Fibroblast of lung (primary cell): ENCODE data around the gene KCNJ10. TPM values are rescaled to one million over a fixed set of nuclear protein-coding genes. Genes with fewer than 3 reads are reported as not detected.

Experiments
- DNase-seq, 2 donors: peaks; one replicate each; pipeline versions ENCODE4 v3.0.0 to v3.0.0-alpha.2; 2010; ENCODE audit warnings: low read depth in 2 of 2
- H2AFZ ChIP-seq: 2 replicates; pipeline ENCODE4 v1.5.1; 2012; ENCODE audit warnings: low read length, control low read depth, inconsistent platforms
- H3K27ac ChIP-seq: 2 replicates; pipeline ENCODE4 v1.5.1; 2011; ENCODE audit warnings: low read length, control low read depth; ENCODE audit not compliant: insufficient read depth
- H3K27me3 ChIP-seq: 2 replicates; pipeline ENCODE4 v1.5.1; 2011; ENCODE audit warnings: mild to moderate bottlenecking, low read length; ENCODE audit not compliant: control insufficient read depth, insufficient read depth
- H3K36me3 ChIP-seq: 2 replicates; pipeline ENCODE4 v1.5.1; 2011; ENCODE audit warnings: low read length; ENCODE audit not compliant: control insufficient read depth, insufficient read depth
- H3K4me1 ChIP-seq: 2 replicates; pipeline ENCODE4 v1.5.1; 2011; ENCODE audit warnings: low read length; ENCODE audit not compliant: control insufficient read depth, insufficient read depth; ENCODE audit errors: extremely low read depth
- H3K4me2 ChIP-seq: 2 replicates; pipeline ENCODE4 v1.5.1; 2011; ENCODE audit warnings: low read length, control low read depth; ENCODE audit not compliant: insufficient read depth; ENCODE audit errors: extremely low read depth
- H3K4me3 ChIP-seq, 4 experiments: fragments of 200-600 bp in 1 of 4; sonication (generic) in 1 of 4; replicated peaks in 1 of 4; 2 replicates each; pipeline ENCODE4 v1.5.1; 2011 to 2016; ENCODE audit warnings: low read length in 4 of 4, low read depth in 3 of 4, mild to moderate bottlenecking in 3 of 4, control low read depth in 2 of 4, inconsistent platforms in 1 of 4, mixed read lengths in 1 of 4; ENCODE audit not compliant: insufficient read depth in 1 of 4; ENCODE audit errors: control extremely low read depth in 1 of 4
- H3K79me2 ChIP-seq: 2 replicates; pipeline ENCODE4 v1.5.1; 2012; ENCODE audit warnings: mild to moderate bottlenecking, low read length, inconsistent platforms; ENCODE audit not compliant: control insufficient read depth, insufficient read depth
- H3K9ac ChIP-seq: 2 replicates; pipeline ENCODE4 v1.5.1; 2011; ENCODE audit warnings: mild to moderate bottlenecking, low read length, control low read depth; ENCODE audit not compliant: insufficient read depth
- H3K9me3 ChIP-seq: 2 replicates; pipeline ENCODE4 v1.5.1; 2012; ENCODE audit warnings: low read depth, low read length; ENCODE audit not compliant: control insufficient read depth, insufficient read depth
- H4K20me1 ChIP-seq: 2 replicates; pipeline ENCODE4 v1.5.1; 2011; ENCODE audit warnings: low read length; ENCODE audit not compliant: control insufficient read depth, insufficient read depth; ENCODE audit errors: extremely low read depth
- CTCF ChIP-seq, 2 donors: IDR thresholded peaks in 1 of 2; conservative IDR thresholded peaks in 1 of 2; 1 replicate in 1 of 2; 2 replicates in 1 of 2; pipeline ENCODE4 v1.5.1; 2011 to 2012; ENCODE audit warnings: low read length in 2 of 2, control low read depth in 1 of 2, inconsistent platforms in 1 of 2, low read depth in 1 of 2, mild to moderate bottlenecking in 1 of 2
- EZH2 ChIP-seq: IDR thresholded peaks from 2 replicates; pipeline ENCODE4 v1.5.1; 2012; ENCODE audit warnings: low read length, control low read depth, mild to moderate bottlenecking; ENCODE audit errors: missing control alignments
- polyA plus RNA-seq, 2 donors: library from polyadenylated mRNA; depleted of rRNA in 1 of 2; stranded (reverse) in 1 of 2; unstranded in 1 of 2; fragments of >200 nt; gene quantifications; 2 replicates each; pipeline ENCODE4 v1.2.1, GENCODE V29; 2011 to 2012; ENCODE audit warnings: missing spikeins in 1 of 2
- total RNA-seq: library from RNA; depleted of rRNA; stranded (reverse); fragments of >200 nt; gene quantifications from 2 replicates; pipeline ENCODE4 v1.2.1, GENCODE V29; 2014

KCNJ10 gene
- total and polyA plus RNA-seq, 2 donors (not counting 1 experiment from before 2014, with no cell fraction given) = not detected

DNA sequence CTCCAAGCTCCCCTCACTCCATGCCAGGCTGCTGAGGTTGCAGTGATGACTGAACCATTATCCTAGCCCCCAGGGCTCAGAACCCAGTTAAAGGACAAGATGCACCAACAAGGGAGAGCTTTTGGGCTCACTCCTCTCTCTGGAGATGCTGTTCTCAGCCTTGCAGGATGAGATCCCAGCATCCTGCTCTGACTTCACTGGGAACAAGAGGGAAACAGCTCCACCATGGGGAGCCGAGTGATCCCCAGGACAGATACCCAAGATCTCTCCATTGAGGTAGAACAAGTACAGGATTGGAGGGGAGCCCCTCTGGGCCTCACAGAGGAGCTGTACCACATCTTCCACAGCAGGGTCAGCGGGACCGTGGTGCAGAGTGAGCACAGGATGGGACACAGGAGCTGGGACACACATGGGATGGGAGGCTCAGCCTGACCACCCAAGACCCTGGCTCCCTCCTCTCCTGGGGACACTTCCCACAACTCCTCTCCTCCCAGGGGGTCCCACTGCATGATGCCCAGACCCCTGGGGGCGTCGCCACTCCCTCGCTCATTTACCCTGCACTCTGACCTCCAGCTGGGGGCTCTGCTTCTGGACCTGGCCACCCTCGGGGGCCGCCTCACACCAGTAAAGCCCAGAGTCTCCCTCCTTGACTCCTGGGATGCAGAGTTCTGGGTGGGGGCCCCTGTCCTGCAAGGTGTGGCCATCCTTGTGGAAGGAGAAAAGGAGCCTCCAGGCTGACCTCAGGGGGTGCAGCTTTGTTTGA lies 97.3 kb downstream of the KCNJ10 start:
- Histone ChIP-seq H3K36me3 (no peaks in the 10 kb centered on the region), H3K4me2 (no peak overlapping the region), H3K27ac (no peak overlapping the region), H3K9me3 (no peaks in the 10 kb centered on the region), H3K4me3 (no peak overlapping the region), H4K20me1 (no peaks in the 10 kb centered on the region), H3K9ac (no peak overlapping the region), H3K27me3 (peaks cover 5% of the 10 kb centered on the region), H3K79me2 (no peaks in the 10 kb centered on the region), H3K4me1 (no peaks in the 10 kb centered on the region), H2AFZ (no peak overlapping the region)
- DNase-seq = no peak
- TF ChIP-seq CTCF (conservative IDR thresholded peaks at IDR 0.05 in 1 of 2, IDR thresholded peaks at IDR 0.05 in 1 of 2; ENCODE audit: low read depth in 1 of 2, low read length in 2 of 2) (no peak), EZH2 (no peak)

DNA sequence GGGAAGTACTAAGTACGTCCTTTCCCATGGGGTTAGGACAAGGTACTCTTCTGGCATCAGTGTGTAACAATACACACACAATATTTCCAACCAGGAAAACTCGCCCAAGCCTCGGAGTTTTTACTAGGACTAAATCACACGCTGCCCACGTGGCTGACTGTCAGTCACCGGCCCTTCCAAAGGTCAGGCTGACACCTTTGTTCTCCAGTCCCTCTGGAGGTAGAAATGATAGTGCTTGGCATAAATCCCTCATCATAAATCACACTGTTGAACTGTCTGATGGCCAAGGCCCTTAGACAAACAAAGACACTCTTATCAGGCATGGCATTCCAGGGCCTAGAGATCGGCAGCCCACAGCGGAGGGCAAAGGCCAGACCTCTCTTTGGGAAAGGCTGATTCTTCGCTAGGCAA lies 99.0 kb downstream of the KCNJ10 start:
- TF ChIP-seq EZH2 = no peak
- TF ChIP-seq CTCF (conservative IDR thresholded peaks at IDR 0.05 in 1 of 2, IDR thresholded peaks at IDR 0.05 in 1 of 2; ENCODE audit: low read depth in 1 of 2, low read length in 2 of 2) = no peak
- Histone ChIP-seq H2AFZ (no peak overlapping the region), H3K9me3 (no peaks in the 10 kb centered on the region), H3K27ac (no peak overlapping the region), H3K36me3 (no peaks in the 10 kb centered on the region), H4K20me1 (no peaks in the 10 kb centered on the region), H3K9ac (no peak overlapping the region), H3K79me2 (no peaks in the 10 kb centered on the region), H3K4me3 (no peak overlapping the region), H3K4me1 (no peaks in the 10 kb centered on the region), H3K4me2 (no peak overlapping the region), H3K27me3 (peaks cover 5% of the 10 kb centered on the region)
- no peak for DNase-seq

DNA sequence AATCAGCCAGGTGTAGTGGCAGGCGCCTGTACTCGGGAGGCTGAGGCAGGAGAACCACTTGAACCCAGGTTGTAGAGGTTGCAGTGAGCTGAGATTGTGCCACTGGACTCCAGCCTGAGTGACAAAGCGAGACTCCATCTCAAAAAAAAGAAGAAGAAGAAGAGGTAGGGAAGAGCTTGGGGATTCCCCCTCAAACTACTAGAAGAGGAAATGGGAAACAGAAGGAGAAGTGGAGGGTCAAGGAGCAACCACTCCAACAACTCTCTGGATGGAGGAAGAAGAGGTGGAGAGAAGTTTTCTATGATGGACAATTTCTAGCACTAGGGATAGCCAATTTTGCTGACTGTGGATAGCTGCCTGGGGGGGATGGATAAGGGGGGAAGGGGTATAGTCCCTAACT lies 101.1 kb downstream of the KCNJ10 start:
- no peaks in the 10 kb centered on the region for H4K20me1 ChIP-seq
- H3K4me3 ChIP-seq = no peak overlapping the region
- H3K79me2 ChIP-seq = no peaks in the 10 kb centered on the region
- no peaks in the 10 kb centered on the region for H3K27me3 ChIP-seq
- DNase-seq = no peak
- H3K9me3 ChIP-seq = no peaks in the 10 kb centered on the region
- H3K36me3 ChIP-seq = no peaks in the 10 kb centered on the region
- no peak overlapping the region for H2AFZ ChIP-seq
- H3K27ac ChIP-seq = no peak overlapping the region
- no peak for TF ChIP-seq EZH2
- TF ChIP-seq CTCF (conservative IDR thresholded peaks at IDR 0.05 in 1 of 2, IDR thresholded peaks at IDR 0.05 in 1 of 2; ENCODE audit: low read depth in 1 of 2, low read length in 2 of 2) = no peak
- H3K9ac ChIP-seq = no peak overlapping the region
- no peak overlapping the region for H3K4me2 ChIP-seq
- H3K4me1 ChIP-seq = no peaks in the 10 kb centered on the region
